ENCODE data around the gene TCERG1L. TPM values are rescaled to one million over a fixed set of nuclear protein-coding genes. Genes with fewer than 3 reads are reported as not detected.

The TCERG1L gene
- polyA plus RNA-seq, 1 donor from 2014 or later: 0.53 TPM

GRCh38 chr10:131274133-131274880 lies 37.2 kb downstream of the TCERG1L start:
- TF ChIP-seq MXI1 (conservative IDR thresholded peaks at IDR 0.05; ENCODE audit: poor library complexity, severe bottlenecking): no peak
- TF ChIP-seq SMC3 (conservative IDR thresholded peaks at IDR 0.05; ENCODE audit: poor library complexity): no peak
- no peak for TF ChIP-seq EZH2 (IDR thresholded peaks at IDR 0.05; ENCODE audit: borderline replicate concordance, insufficient read depth, low read length, poor library complexity, severe bottlenecking)
- TF ChIP-seq CTCF (IDR thresholded peaks at IDR 0.05; ENCODE audit: poor library complexity, severe bottlenecking): no peak
- TF ChIP-seq RAD21 (conservative IDR thresholded peaks at IDR 0.05): no peak
- no peak for TF ChIP-seq REST (IDR thresholded peaks at IDR 0.05; ENCODE audit: borderline replicate concordance)
- no peak for TF ChIP-seq TAF1 (IDR thresholded peaks at IDR 0.05; ENCODE audit: low read depth)
- no peak for TF ChIP-seq POLR2AphosphoS5 (IDR thresholded peaks at IDR 0.05)
- no peak for TF ChIP-seq EP300 (conservative IDR thresholded peaks at IDR 0.05; ENCODE audit: poor library complexity, severe bottlenecking)
- Histone ChIP-seq H3K4me2 (ENCODE audit: low read length) (no peak overlapping the region), H3K27ac (ENCODE audit: low read length) (no peak overlapping the region), H4K20me1 (ENCODE audit: insufficient read depth) (no peaks in the 10 kb centered on the region), H3K79me2 (replicated peaks; ENCODE audit: insufficient read depth, low read length) (no peaks in the 10 kb centered on the region), H3K9ac (ENCODE audit: low read length) (no peak overlapping the region), H3K36me3 (ENCODE audit: insufficient read depth, low read length) (no peaks in the 10 kb centered on the region), H2AFZ (ENCODE audit: low read depth, low read length) (no peak overlapping the region), H3K9me2 (ENCODE audit: insufficient read depth, low read length) (no peaks in the 10 kb centered on the region), H3K4me3 (ENCODE audit: low read length) (no peak overlapping the region), H3K27me3 (ENCODE audit: insufficient read depth, low read depth, low read length) (no peaks in the 10 kb centered on the region), H3F3A (ENCODE audit: insufficient read depth, low read length, poor library complexity, severe bottlenecking) (no peaks in the 10 kb centered on the region), H3K9me3 (ENCODE audit: low read length) (no peaks in the 10 kb centered on the region)

GRCh38 chr10:131273476-131273875 lies 38.0 kb downstream of the TCERG1L start:
- Histone ChIP-seq H3K27me3 (ENCODE audit: insufficient read depth, low read depth, low read length) (no peaks in the 10 kb centered on the region), H3F3A (ENCODE audit: insufficient read depth, low read length, poor library complexity, severe bottlenecking) (no peaks in the 10 kb centered on the region), H3K27ac (ENCODE audit: low read length) (no peak overlapping the region), H2AFZ (ENCODE audit: low read depth, low read length) (no peak overlapping the region), H4K20me1 (ENCODE audit: insufficient read depth) (no peaks in the 10 kb centered on the region), H3K9me2 (ENCODE audit: insufficient read depth, low read length) (no peaks in the 10 kb centered on the region), H3K79me2 (replicated peaks; ENCODE audit: insufficient read depth, low read length) (no peaks in the 10 kb centered on the region), H3K4me2 (ENCODE audit: low read length) (no peak overlapping the region), H3K36me3 (ENCODE audit: insufficient read depth, low read length) (no peaks in the 10 kb centered on the region), H3K9me3 (ENCODE audit: low read length) (no peaks in the 10 kb centered on the region), H3K4me3 (ENCODE audit: low read length) (no peak overlapping the region), H3K9ac (ENCODE audit: low read length) (no peak overlapping the region)
- TF ChIP-seq EZH2 (IDR thresholded peaks at IDR 0.05; ENCODE audit: borderline replicate concordance, insufficient read depth, low read length, poor library complexity, severe bottlenecking) (no peak), MXI1 (conservative IDR thresholded peaks at IDR 0.05; ENCODE audit: poor library complexity, severe bottlenecking) (no peak)
